ENCODE results near the gene ADH5.
"Not testable (repeated sequence)": the region's sequence is repeated elsewhere in the genome, so short reads cannot be mapped to it uniquely, and the experiment has no call there.

The ADH5 gene

GRCh38 chr4:99082192-99082591 lies 6.4 kb downstream of the ADH5 start:
- DNase-seq = no peak

- not testable (repeated sequence) for DNase-seq
Measured at GRCh38 chr4:99080869-99081268, 7.7 kb downstream of the ADH5 start.

- no peak for DNase-seq
Measured at GRCh38 chr4:99079625-99080295, 8.8 kb downstream of the ADH5 start.

GRCh38 chr4:99078931-99079624 lies 9.5 kb downstream of the ADH5 start:
- no peak for DNase-seq

GRCh38 chr4:99078336-99078735 lies 10.3 kb downstream of the ADH5 start:
- no peak for DNase-seq

GRCh38 chr4:99077177-99077576 lies 11.4 kb downstream of the ADH5 start:
- DNase-seq = no peak

- DNase-seq = no peak
Measured at GRCh38 chr4:99076292-99076976, 12.2 kb downstream of the ADH5 start.

GRCh38 chr4:99074816-99075215 lies 13.8 kb downstream of the ADH5 start:
- DNase-seq = no peak

GRCh38 chr4:99071159-99071558 lies 17.4 kb downstream of the ADH5 start:
- no peak for DNase-seq

- no peak for DNase-seq
Measured at GRCh38 chr4:99067617-99068016, 21.0 kb downstream of the ADH5 start.

GRCh38 chr4:99065521-99065920 lies 23.1 kb downstream of the ADH5 start:
- DNase-seq = not testable (repeated sequence)

- no peak for DNase-seq
Measured at GRCh38 chr4:99062120-99062519, 26.5 kb downstream of the ADH5 start.

GRCh38 chr4:99061048-99061700 lies 27.4 kb downstream of the ADH5 start:
- no peak for DNase-seq

- DNase-seq = no peak
Measured at GRCh38 chr4:99059550-99059949, 29.0 kb downstream of the ADH5 start.

- DNase-seq = no peak
Measured at GRCh38 chr4:99058228-99058627, 30.4 kb downstream of the ADH5 start.

- no peak for DNase-seq
Measured at GRCh38 chr4:99054428-99054994, 34.1 kb downstream of the ADH5 start.

GRCh38 chr4:99052902-99053301 lies 35.7 kb downstream of the ADH5 start:
- DNase-seq = no peak

- DNase-seq = peak; percentile 11 to 31
Measured at GRCh38 chr4:99047710-99048109, 40.9 kb downstream of the ADH5 start.

- DNase-seq = peak; percentile 40 to 60
Measured at GRCh38 chr4:99043346-99043745, 45.2 kb downstream of the ADH5 start.

- DNase-seq = no peak
Measured at GRCh38 chr4:99038213-99038612, 50.4 kb downstream of the ADH5 start.

GRCh38 chr4:99033956-99034355 lies 54.6 kb downstream of the ADH5 start:
- DNase-seq = no peak

- DNase-seq = no peak
Measured at GRCh38 chr4:99029852-99030251, 58.7 kb downstream of the ADH5 start.
